IMR-90 (cell line): ENCODE measurements around the gene FBXO31. TPM values are rescaled to one million over a fixed set of nuclear protein-coding genes. Genes with fewer than 3 reads are reported as not detected.

Source experiments
- ATAC-seq: fragments of 200-7000 bp; cut with Tn5 transposase; 2 replicates; pipeline ENCODE4 v1.9.1; 2020; ENCODE audit warnings: low read depth, mild to moderate bottlenecking, moderate library complexity
- BruUV-seq: library from RNA; stranded (reverse); fragments of 400-500 nt; replicated peaks from 2 replicates; lab custom pipeline; 2021; lab: Mats Ljungman, UMichigan
- CTCF ChIA-PET: fragments of 300-600 bp; formaldehyde crosslinking; extraction: SDS; loops from one replicate; lab custom pipeline; 2021; ENCODE audit warnings: antibody characterized with exemption; lab: Yijun Ruan, JAX
- POLR2A ChIA-PET: fragments of 300-600 bp; sonication (Branson Sonifier 250); formaldehyde crosslinking; loops from one replicate; lab custom pipeline; 2022; ENCODE audit warnings: antibody characterized with exemption; ENCODE audit not compliant: unreplicated experiment; lab: Charles Lee
- DNase-seq: peaks from one replicate; pipeline ENCODE4 v3.0.0; 2013
- H2AFZ ChIP-seq: replicated peaks from 2 replicates; pipeline ENCODE3; 2013; ENCODE audit warnings: low read length, mild to moderate bottlenecking; ENCODE audit not compliant: poor library complexity
- H2AK5ac ChIP-seq: 2 replicates; pipeline ENCODE4 v1.6.1; 2013; ENCODE audit warnings: low read depth, low read length, inconsistent platforms
- H2AK9ac ChIP-seq: replicated peaks from 2 replicates; pipeline ENCODE3; 2013; ENCODE audit warnings: mild to moderate bottlenecking, low read depth, low read length, moderate library complexity; ENCODE audit not compliant: poor library complexity
- H2BK120ac ChIP-seq: 2 replicates; pipeline ENCODE4 v1.6.1; 2013; ENCODE audit warnings: low read depth, low read length, inconsistent platforms
- H2BK15ac ChIP-seq: 3 replicates; pipeline ENCODE4 v1.6.1; 2013; ENCODE audit warnings: low read depth, low read length, inconsistent platforms
- H2BK20ac ChIP-seq: 2 replicates; pipeline ENCODE4 v1.6.1; 2013; ENCODE audit warnings: low read depth, mild to moderate bottlenecking, inconsistent platforms, low read length, moderate library complexity
- H2BK5ac ChIP-seq: 2 replicates; pipeline ENCODE4 v1.6.1; 2013; ENCODE audit warnings: mild to moderate bottlenecking, low read depth, low read length, inconsistent platforms; ENCODE audit not compliant: poor library complexity, severe bottlenecking
- H3K14ac ChIP-seq: replicated peaks from 2 replicates; pipeline ENCODE4 v1.6.1; 2013; ENCODE audit warnings: low read depth, low read length, inconsistent platforms
- H3K18ac ChIP-seq: 2 replicates; pipeline ENCODE4 v1.6.1; 2013; ENCODE audit warnings: low read depth, low read length, control low read depth
- H3K23ac ChIP-seq: 2 replicates; pipeline ENCODE4 v1.6.1; 2013; ENCODE audit warnings: low read depth, low read length, inconsistent platforms
- H3K27ac ChIP-seq: 2 replicates; pipeline ENCODE4 v1.5.1; 2013; ENCODE audit warnings: mild to moderate bottlenecking, control low read depth, low read length; ENCODE audit not compliant: insufficient read depth
- H3K27me3 ChIP-seq: 2 replicates; pipeline ENCODE4 v1.6.1; 2013; ENCODE audit warnings: low read length; ENCODE audit not compliant: control insufficient read depth, insufficient read depth
- H3K36me3 ChIP-seq: 2 replicates; pipeline ENCODE4 v1.6.1; 2013; ENCODE audit warnings: low read length, mixed read lengths; ENCODE audit not compliant: control insufficient read depth, insufficient read depth
- H3K4ac ChIP-seq: 2 replicates; pipeline ENCODE4 v1.6.1; 2013; ENCODE audit warnings: low read depth, low read length, inconsistent platforms
- H3K4me1 ChIP-seq: 2 replicates; pipeline ENCODE4 v1.6.1; 2013; ENCODE audit warnings: low read length, mixed read lengths; ENCODE audit not compliant: control insufficient read depth, insufficient read depth
- H3K4me2 ChIP-seq: 2 replicates; pipeline ENCODE4 v1.6.1; 2013; ENCODE audit warnings: low read depth, mild to moderate bottlenecking, control low read depth, low read length, moderate library complexity
- H3K4me3 ChIP-seq: 2 replicates; pipeline ENCODE4 v1.5.1; 2013; ENCODE audit warnings: low read depth, mild to moderate bottlenecking, control low read depth, low read length, moderate library complexity; ENCODE audit not compliant: insufficient read depth
- H3K56ac ChIP-seq: 2 replicates; pipeline ENCODE4 v1.6.1; 2013; ENCODE audit warnings: low read length, inconsistent platforms; ENCODE audit not compliant: insufficient read depth; ENCODE audit errors: extremely low read depth
- H3K79me1 ChIP-seq, 2 experiments: 2 replicates each; pipeline ENCODE4 v1.6.1; 2013; ENCODE audit warnings: low read length in 2 of 2, inconsistent platforms in 1 of 2, low read depth in 1 of 2
- H3K9ac ChIP-seq: 2 replicates; pipeline ENCODE4 v1.6.1; 2013; ENCODE audit warnings: low read depth, low read length, control low read depth
- H3K9me1 ChIP-seq: 2 replicates; pipeline ENCODE4 v1.6.1; 2013; ENCODE audit warnings: low read length, inconsistent platforms; ENCODE audit not compliant: insufficient read depth
- H3K9me3 ChIP-seq: 2 replicates; pipeline ENCODE4 v1.6.1; 2013; ENCODE audit warnings: low read length; ENCODE audit not compliant: control insufficient read depth, insufficient read depth
- H4K20me1 ChIP-seq: 2 replicates; pipeline ENCODE4 v1.6.1; 2013; ENCODE audit warnings: low read length, inconsistent platforms; ENCODE audit not compliant: insufficient read depth
- H4K5ac ChIP-seq: 2 replicates; pipeline ENCODE4 v1.6.1; 2013; ENCODE audit warnings: mild to moderate bottlenecking, low read depth, low read length, control low read depth
- H4K8ac ChIP-seq, 2 experiments: 2 replicates each; pipeline ENCODE4 v1.6.1; 2013; ENCODE audit warnings: low read depth in 2 of 2, low read length in 2 of 2, control low read depth in 1 of 2, inconsistent platforms in 1 of 2
- H4K91ac ChIP-seq: 2 replicates; pipeline ENCODE4 v1.6.1; 2013; ENCODE audit warnings: low read depth, low read length, inconsistent platforms; ENCODE audit not compliant: insufficient read depth
- BHLHE40 ChIP-seq: fragments of 150-350 bp; IDR thresholded peaks from 2 replicates; pipeline ENCODE4 v1.6.1; 2016; ENCODE audit warnings: mild to moderate bottlenecking, low read depth, low read length
- CEBPB ChIP-seq: IDR thresholded peaks from 2 replicates; pipeline ENCODE4 v1.6.1; 2012; ENCODE audit warnings: low read depth, low read length, improper control_type of control experiment
- CHD1 ChIP-seq: IDR thresholded peaks from 2 replicates; pipeline ENCODE4 v1.6.1; 2012; ENCODE audit warnings: low read depth, low read length, improper control_type of control experiment
- FOS ChIP-seq: fragments of 150-350 bp; IDR thresholded peaks from 2 replicates; pipeline ENCODE4 v1.6.1; 2016; ENCODE audit warnings: low read depth, low read length
- MAFK ChIP-seq: IDR thresholded peaks from 2 replicates; pipeline ENCODE4 v1.6.1; 2012; ENCODE audit warnings: low read depth, low read length, improper control_type of control experiment
- MAZ ChIP-seq: IDR thresholded peaks from 2 replicates; pipeline ENCODE4 v1.6.1; 2012; ENCODE audit warnings: low read depth, mild to moderate bottlenecking, low read length, improper control_type of control experiment, moderate library complexity, borderline replicate concordance
- MXI1 ChIP-seq: IDR thresholded peaks from 2 replicates; pipeline ENCODE4 v1.6.1; 2012; ENCODE audit warnings: low read depth, mild to moderate bottlenecking, low read length, moderate library complexity, borderline replicate concordance
- NFE2L2 ChIP-seq: fragments of 150-350 bp; IDR thresholded peaks from 2 replicates; pipeline ENCODE4 v1.6.1; 2016; ENCODE audit warnings: low read depth, mild to moderate bottlenecking, low read length
- POLR2A ChIP-seq: IDR thresholded peaks from 2 replicates; pipeline ENCODE4 v1.6.1; 2012; ENCODE audit warnings: mild to moderate bottlenecking, low read depth, low read length
- RAD21 ChIP-seq: IDR thresholded peaks from 2 replicates; pipeline ENCODE4 v1.6.1; 2012; ENCODE audit warnings: low read length, improper control_type of control experiment
- RCOR1 ChIP-seq: IDR thresholded peaks from 2 replicates; pipeline ENCODE4 v1.6.1; 2012; ENCODE audit warnings: mild to moderate bottlenecking, low read length, improper control_type of control experiment; ENCODE audit not compliant: insufficient replicate concordance
- RFX5 ChIP-seq: IDR thresholded peaks from 2 replicates; pipeline ENCODE4 v1.8.0; 2012; ENCODE audit warnings: low read depth, mild to moderate bottlenecking, low read length, moderate library complexity
- SMC3 ChIP-seq: fragments of 150-350 bp; IDR thresholded peaks from 2 replicates; pipeline ENCODE4 v1.6.1; 2016; ENCODE audit warnings: low read depth, mild to moderate bottlenecking, antibody characterized with exemption, low read length, moderate library complexity
- WGBS, 2 experiments: methylation state at CpG; one replicate each; pipeline versions ENCODE4 v1.1.5 to v1.1.7; 2013; ENCODE audit warnings: missing lambda C conversion rate in 2 of 2; ENCODE audit not compliant: insufficient read length in 1 of 2; ENCODE audit errors: extremely low coverage in 2 of 2; 5-methylcytosine and 5-hydroxymethylcytosine counted together
- dilution Hi-C: fragments of 300-500 bp; cut with HindIII; formaldehyde crosslinking; loops from one replicate; pipeline ENCODE4 v1.14.3; 2018; ENCODE audit warnings: low sequenced_read_pairs; ENCODE audit not compliant: unreplicated experiment
- in situ Hi-C: fragments of 300-500 bp; cut with MboI; formaldehyde crosslinking; loops from 3 replicates; pipeline ENCODE4 v1.14.3; 2019; ENCODE audit warnings: low sequenced_read_pairs, inconsistent platforms, mixed read lengths
- intact Hi-C: fragments of 100-400 bp; cut with micrococcal nuclease; formaldehyde crosslinking; loops from 2 replicates; pipeline ENCODE4 v1.10.0; 2022
- polyA plus RNA-seq, 3 experiments: library from polyadenylated mRNA; depleted of rRNA; stranded (reverse); fragments of >200 nt; gene quantifications; 2 replicates each; pipeline ENCODE4 v1.2.3, GENCODE V29; 2012; ENCODE audit warnings: low replicate concordance in 1 of 3
- total RNA-seq: library from RNA; depleted of rRNA; stranded (reverse); fragments of >200 nt; gene quantifications from 2 replicates; pipeline ENCODE4 v1.2.3, GENCODE V29; 2012
- TF ChIP-seq, protein P1 (sequence below): fragments of 150-350 bp; IDR thresholded peaks from 2 replicates; pipeline ENCODE4 v1.6.1; 2017; ENCODE audit warnings: mild to moderate bottlenecking, antibody characterized with exemption, low read length, low read depth
- TF ChIP-seq, protein P2 (sequence below): conservative IDR thresholded peaks from 2 replicates; pipeline ENCODE4 v1.5.1; 2012; ENCODE audit warnings: mild to moderate bottlenecking, low read depth, low read length, improper control_type of control experiment
- TF ChIP-seq, protein P3 (sequence below): fragments of 150-350 bp; IDR thresholded peaks from 2 replicates; pipeline ENCODE4 v1.6.1; 2016; ENCODE audit warnings: low read depth, mild to moderate bottlenecking, low read length, moderate library complexity, borderline replicate concordance

Gene FBXO31
- total and polyA plus RNA-seq, 2 of the 4 experiments (the other 2 are of a cell fraction) = 10.4 to 16.9 TPM

DNA sequence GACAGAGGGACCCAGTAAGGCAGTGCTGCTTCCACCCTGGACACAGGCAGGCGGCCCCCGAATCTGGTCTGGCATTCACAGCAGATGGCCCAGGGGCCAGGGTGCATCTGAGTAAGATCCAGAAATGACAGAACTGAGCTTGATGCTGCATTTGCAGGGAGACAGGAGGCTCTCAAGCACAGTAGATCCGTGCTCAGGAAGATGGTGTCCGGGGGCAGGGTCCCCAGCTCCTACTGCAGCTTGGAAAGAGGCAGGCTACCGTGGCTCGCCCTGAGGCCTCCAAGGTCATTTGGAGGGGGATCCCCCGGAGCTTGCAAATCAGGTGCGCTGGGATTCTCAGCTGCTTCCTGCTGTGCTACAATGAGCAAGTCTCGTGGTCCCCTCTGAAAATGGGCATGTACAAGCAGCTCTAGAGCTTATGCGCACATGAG, 68.6 kb downstream of the FBXO31 start:
- Histone ChIP-seq H3K27me3 (no peaks in the 10 kb centered on the region), H2AK9ac (no peak overlapping the region), H4K91ac (no peak overlapping the region), H2BK120ac (no peak overlapping the region), H3K9me3 (no peaks in the 10 kb centered on the region), H3K4me2 (no peak overlapping the region), H2AFZ (no peak overlapping the region), H4K20me1 (peaks cover 5% of the 10 kb centered on the region; the same call in 1 of the 2 replicates), H3K36me3 (no peaks in the 10 kb centered on the region), H3K79me1 (peaks cover 11 to 30% of the 10 kb centered on the region in 2 experiments; a peak in 3 of 4 replicates), H3K23ac (no peak overlapping the region), H4K5ac (no peak overlapping the region), H2AK5ac (no peak overlapping the region), H3K14ac (no peak overlapping the region), H3K56ac (no peak overlapping the region), H3K18ac (no peak overlapping the region), H3K9ac (no peak overlapping the region), H2BK20ac (no peak overlapping the region), H3K4me3 (no peak overlapping the region), H2BK15ac (no peak overlapping the region), H3K4ac (no peak overlapping the region), H3K27ac (no peak overlapping the region), H3K4me1 (peaks cover 5% of the 10 kb centered on the region), H4K8ac (no peak overlapping the region), H3K9me1 (peaks cover 11% of the 10 kb centered on the region), H2BK5ac (no peak overlapping the region)
- no peak for DNase-seq
- dilution Hi-C loops = no loop called here
- WGBS, 2 experiments = 90% methylated on average over 8 of the region's 10 CpGs; no CpG with 5 or more reads in 1 of the 2 experiments
- BruUV-seq = no TSS peak
- CTCF ChIA-PET = no interaction called here
- POLR2A ChIA-PET = no interaction called here
- intact Hi-C loops = loop anchor here (10.0 kb wide), 1 partner anchor 320 kb away; no protein-coding TSS in a partner anchor
- in situ Hi-C loops = no loop called here
- ATAC-seq = no peak
- TF ChIP-seq NFE2L2 (no peak), BHLHE40 (no peak), SMC3 (no peak), MAZ (no peak), RCOR1 (no peak), POLR2A (no peak), RAD21 (no peak), CEBPB (no peak), MAFK (no peak), FOS (no peak), RFX5 (no peak), MXI1 (no peak), CHD1 (no peak)
- TF ChIP-seq, protein P1, sequence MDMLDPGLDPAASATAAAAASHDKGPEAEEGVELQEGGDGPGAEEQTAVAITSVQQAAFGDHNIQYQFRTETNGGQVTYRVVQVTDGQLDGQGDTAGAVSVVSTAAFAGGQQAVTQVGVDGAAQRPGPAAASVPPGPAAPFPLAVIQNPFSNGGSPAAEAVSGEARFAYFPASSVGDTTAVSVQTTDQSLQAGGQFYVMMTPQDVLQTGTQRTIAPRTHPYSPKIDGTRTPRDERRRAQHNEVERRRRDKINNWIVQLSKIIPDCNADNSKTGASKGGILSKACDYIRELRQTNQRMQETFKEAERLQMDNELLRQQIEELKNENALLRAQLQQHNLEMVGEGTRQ = no peak
- TF ChIP-seq, protein P2, sequence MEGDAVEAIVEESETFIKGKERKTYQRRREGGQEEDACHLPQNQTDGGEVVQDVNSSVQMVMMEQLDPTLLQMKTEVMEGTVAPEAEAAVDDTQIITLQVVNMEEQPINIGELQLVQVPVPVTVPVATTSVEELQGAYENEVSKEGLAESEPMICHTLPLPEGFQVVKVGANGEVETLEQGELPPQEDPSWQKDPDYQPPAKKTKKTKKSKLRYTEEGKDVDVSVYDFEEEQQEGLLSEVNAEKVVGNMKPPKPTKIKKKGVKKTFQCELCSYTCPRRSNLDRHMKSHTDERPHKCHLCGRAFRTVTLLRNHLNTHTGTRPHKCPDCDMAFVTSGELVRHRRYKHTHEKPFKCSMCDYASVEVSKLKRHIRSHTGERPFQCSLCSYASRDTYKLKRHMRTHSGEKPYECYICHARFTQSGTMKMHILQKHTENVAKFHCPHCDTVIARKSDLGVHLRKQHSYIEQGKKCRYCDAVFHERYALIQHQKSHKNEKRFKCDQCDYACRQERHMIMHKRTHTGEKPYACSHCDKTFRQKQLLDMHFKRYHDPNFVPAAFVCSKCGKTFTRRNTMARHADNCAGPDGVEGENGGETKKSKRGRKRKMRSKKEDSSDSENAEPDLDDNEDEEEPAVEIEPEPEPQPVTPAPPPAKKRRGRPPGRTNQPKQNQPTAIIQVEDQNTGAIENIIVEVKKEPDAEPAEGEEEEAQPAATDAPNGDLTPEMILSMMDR = no peak
- TF ChIP-seq, protein P3, sequence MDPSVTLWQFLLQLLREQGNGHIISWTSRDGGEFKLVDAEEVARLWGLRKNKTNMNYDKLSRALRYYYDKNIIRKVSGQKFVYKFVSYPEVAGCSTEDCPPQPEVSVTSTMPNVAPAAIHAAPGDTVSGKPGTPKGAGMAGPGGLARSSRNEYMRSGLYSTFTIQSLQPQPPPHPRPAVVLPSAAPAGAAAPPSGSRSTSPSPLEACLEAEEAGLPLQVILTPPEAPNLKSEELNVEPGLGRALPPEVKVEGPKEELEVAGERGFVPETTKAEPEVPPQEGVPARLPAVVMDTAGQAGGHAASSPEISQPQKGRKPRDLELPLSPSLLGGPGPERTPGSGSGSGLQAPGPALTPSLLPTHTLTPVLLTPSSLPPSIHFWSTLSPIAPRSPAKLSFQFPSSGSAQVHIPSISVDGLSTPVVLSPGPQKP = no peak
